Muscle of back (tissue), 11 donors: Measurements from ENCODE around the gene CLCN4. TPM values are rescaled to one million over a fixed set of nuclear protein-coding genes. Genes with fewer than 3 reads are reported as not detected.

Experiments used
- DNase-seq, 3 donors: peaks; one replicate each; pipeline versions ENCODE4 v3.0.0 to v3.0.0-alpha.2; 2013
- polyA plus RNA-seq, 10 donors: library from polyadenylated mRNA; unstranded; fragments of 120-200 nt; gene quantifications; one replicate each; pipeline ENCODE4 v1.2.1, GENCODE V29; 2013; ENCODE audit not compliant: insufficient read length in 10 of 10

The CLCN4 gene
- polyA plus RNA-seq, 10 donors = 8.8 to 15.7 (median 14.0) TPM

GRCh38 chrX:10239611-10240064, 82.9 kb downstream of the CLCN4 start:
- DNase-seq = no peak

DNA sequence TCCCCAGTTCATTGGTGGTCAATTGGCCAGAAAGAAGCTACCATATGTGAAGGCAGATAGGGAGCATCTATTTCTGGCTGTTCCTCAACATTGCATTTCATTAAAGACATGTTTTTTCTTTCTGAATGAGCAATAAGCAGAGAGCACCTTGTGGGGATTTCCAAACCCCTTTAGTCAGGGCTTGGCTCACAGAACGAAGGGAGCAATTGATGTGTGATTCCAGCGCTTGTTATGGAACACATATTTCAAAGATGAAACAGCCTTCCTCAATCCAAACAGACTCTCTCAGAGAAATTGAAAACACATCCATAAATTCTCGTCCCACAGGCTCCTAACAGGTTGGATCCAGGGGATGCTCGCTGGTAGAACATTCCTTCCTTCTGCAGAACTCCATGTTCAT, 84.1 kb downstream of the CLCN4 start:
- DNase-seq = peak; percentile 65 to 81 (median 74)

- no peak for DNase-seq
Observed at GRCh38 chrX:10242026-10242425, 85.3 kb downstream of the CLCN4 start.

GRCh38 chrX:10243106-10243505, 86.3 kb downstream of the CLCN4 start:
- peak in 1 of 3 donors; percentile 46 for DNase-seq

GRCh38 chrX:10244915-10245622, 88.3 kb downstream of the CLCN4 start:
- peak in 2 of 3 donors; percentile 11 to 39 for DNase-seq

DNA sequence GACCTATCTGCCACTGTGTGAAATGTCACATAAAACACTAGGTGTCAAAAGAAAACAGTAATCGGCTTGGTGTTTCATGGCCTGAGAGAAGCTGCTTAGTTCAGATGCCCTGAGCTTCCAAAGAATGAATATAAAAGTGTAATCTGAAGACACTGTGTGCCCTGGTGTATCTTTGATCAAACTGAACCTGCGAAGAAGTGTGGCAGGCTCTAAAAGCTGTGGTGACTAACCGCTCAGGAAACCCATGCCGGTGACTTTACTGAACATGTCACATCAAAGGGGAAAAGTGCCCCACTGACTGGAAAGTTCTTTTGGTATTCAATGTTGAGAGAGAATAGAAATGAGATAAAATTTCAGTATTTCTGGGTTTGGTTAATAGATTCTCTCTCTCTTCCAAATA, 89.1 kb downstream of the CLCN4 start:
- no peak for DNase-seq

GRCh38 chrX:10246297-10246696, 89.5 kb downstream of the CLCN4 start:
- DNase-seq = no peak

DNA sequence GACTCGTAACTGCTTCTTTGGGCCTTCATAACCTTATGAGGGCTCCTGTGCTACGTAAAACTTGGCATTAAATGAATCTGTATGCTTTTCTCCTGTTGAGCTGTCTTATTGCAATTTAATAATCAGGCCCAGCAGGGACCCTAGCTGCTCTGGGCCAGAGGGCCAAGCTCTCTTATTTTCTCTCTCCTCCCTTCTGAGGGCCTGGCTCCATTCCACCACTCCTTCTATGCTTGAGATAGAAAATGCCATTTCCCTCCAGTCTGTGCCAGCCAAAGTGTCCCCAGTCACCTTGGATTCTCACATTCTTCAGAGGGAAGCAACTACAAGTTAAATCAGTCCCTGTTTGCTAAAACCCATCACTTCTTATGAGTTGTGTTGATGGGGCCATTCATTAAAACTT, 90.1 kb downstream of the CLCN4 start:
- no peak for DNase-seq

- no peak for DNase-seq
Observed at GRCh38 chrX:10254739-10255138, 98.0 kb downstream of the CLCN4 start.

DNA sequence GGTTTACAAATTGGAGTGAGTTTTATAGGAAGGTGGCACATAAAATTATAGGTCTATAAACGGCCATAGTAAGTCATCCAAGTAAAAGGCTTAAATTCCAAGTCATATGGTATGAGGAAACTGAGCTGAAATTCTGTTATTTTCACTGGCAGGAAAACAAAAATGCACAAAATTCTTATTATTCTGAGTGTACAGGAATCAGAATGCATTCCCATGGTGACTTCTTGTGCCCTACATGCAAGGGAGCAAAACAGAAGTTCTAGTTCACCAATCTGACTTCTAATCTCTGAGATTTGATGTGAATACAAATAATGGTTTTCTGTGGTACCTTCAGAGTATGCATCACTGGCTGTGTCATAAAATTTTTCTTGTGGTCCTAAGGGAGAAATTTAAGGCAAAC, 102.9 kb downstream of the CLCN4 start:
- peak in 1 of 3 donors; percentile 22 for DNase-seq

DNA sequence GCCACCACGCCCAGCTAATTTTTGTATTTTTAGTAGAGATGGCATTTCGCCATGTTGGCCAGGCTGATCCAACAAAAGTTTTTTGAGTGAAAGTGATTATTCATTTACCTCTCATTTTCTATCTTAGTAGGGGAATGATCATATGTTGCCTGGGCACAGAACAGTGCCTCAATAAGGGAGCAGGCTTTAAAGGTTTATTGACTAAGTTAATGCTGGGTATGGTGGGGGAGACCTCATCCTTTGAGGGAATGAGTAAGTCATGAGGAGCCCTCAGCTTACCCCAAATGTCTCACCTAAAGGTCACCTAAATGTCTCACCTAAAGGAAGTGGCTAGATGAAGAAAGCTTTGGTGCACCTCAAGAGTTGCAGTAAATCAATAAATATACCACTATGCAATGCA, 109.0 kb downstream of the CLCN4 start:
- no peak for DNase-seq

DNA sequence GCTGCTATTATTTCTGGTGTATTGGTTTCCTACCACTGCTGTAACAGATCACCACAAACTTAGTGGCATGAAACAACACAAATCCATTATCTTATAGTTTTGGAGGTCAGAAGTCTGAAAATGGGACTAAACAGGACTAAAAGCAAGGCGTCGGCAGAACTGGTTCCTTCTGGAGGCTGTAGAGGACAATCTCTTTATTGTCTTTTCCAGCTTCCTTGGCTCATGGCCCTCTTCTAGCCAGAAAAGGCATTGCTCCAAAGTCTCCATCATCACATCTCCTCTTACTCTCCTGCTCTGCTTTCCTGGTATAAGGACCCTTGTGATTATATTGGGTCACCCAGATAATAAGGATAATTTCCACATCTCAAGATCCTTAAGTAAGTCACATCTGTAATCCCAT, 121.9 kb downstream of the CLCN4 start:
- DNase-seq = no peak

DNA sequence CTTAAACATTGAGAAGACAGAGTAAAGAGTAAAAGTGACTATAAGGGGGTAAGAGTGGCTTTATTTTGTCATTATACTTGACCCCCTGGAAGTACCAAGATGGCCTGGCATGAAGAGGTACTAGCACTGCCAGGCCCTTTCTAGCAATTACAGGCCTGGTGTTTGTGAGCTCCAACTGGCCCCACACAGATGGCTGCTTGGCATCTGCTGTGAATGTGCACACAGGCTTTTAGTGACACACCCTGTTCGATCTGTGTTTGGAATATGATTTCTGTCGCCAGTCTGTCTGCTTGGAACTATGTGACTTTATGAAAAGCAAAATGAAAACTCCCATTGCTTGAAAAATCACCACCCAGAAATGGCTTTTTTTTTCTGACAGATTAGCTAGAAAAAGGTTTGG, 123.3 kb downstream of the CLCN4 start:
- DNase-seq = no peak

- no peak for DNase-seq
Observed at GRCh38 chrX:10282490-10282889, 125.7 kb downstream of the CLCN4 start.

- DNase-seq = no peak
Observed at GRCh38 chrX:10286195-10286594, 129.4 kb downstream of the CLCN4 start.

Other genes starting within 250 kb of the CLCN4 start
- gene CLDN34, start 189.6 kb upstream of the CLCN4 start, polyA plus RNA-seq = not detected